GM21515 (cell line): ENCODE data around the gene ERF.

ENCODE experiments used
- ATAC-seq: cut with Tn5 transposase; IDR thresholded peaks from one replicate; pipeline ENCODE4 v1.9.1; 2021; ENCODE audit not compliant: unreplicated experiment

The ERF gene

GRCh38 chr19:42287017-42287826, 32.3 kb upstream of the ERF start:
- no peak for ATAC-seq

DNA sequence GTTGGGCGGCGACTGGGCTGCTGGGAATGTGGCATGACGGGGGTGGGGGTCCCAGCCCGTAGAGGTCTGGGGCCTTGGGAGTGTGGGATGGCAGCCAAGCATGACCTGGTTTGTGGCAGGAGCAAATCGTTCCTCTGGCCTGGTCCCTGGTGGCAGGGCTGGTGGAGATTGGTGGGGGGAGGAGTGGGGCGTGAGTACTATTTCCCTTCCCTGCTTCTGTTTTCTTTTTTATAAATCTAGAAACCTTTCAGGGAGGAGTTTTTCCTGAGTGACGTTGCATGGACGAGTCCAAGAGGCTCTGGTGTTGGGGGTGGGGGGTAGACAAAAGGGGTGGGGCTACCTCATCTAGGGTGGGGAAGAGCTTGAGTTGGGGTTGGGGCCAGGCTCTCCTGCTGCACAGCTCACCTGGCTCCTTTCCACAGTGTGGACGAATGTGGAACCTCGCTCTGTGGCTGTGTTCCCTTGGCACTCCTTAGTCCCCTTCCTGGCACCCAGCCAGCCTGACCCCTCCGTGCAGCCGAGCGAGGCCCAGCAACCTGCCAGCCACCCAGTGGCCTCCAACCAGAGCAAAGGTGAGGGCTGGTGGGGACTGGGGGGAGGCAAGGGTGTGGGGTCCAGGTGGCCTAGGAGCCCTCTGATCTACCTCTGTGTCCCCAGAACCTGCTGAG, 31.6 kb upstream of the ERF start:
- no peak for ATAC-seq

DNA sequence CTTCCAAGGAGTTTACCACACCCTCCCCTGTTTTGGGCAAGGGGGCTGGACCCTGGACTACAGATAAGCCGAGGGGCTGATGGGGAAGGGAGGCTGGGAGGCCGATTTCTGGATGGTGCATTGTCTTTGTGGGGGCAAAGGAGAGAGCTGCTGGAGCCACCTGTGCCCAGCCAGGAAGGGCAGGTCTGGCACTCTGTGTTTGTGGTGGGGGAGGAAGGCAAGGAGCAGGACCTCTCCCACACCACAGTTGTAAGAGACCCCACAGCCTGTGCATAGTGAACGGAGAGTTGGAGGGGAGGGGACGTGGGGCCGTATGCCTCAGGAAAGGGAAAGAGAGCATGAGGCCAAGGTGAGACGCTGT, 31.0 kb upstream of the ERF start:
- no peak for ATAC-seq

- no peak for ATAC-seq
Measured at GRCh38 chr19:42285541-42285941, 30.6 kb upstream of the ERF start.

DNA sequence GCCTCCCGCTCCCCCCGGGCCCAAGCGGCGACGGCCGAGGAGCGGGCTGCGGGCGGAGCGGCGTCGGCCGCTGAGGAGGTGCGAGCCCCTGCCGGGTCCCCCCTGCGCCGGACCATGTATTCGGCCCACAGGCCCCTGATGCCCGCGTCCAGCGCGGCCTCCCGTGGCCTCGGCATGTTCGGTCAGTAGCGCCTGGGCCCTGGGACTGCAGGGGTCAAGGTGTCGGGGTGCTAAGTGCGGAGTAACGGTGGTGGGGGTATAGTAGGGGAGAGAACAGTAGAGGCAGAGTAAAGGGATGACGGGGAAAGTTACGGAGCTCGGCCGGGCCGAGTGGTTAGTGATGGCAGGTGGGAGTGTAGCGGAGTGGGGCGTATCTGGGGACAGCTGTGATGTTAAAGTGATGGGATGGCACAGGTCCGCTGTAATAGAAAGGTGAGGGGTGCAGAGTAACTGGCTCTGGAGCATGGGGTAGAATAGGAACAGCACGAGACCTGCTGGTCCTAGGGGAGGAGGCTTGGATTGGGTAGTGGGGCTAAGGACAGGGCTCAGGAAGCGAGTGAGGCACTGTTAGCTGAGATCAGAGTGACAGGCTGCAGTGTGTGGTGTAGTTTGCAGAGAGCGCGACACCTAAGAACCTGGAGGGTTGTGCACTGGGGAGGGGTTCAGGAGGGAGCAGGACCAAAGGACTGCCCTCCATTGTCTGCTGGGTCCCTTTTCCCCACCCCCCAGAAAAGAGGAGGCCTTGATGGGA, 29.8 kb upstream of the ERF start:
- no peak for ATAC-seq

DNA sequence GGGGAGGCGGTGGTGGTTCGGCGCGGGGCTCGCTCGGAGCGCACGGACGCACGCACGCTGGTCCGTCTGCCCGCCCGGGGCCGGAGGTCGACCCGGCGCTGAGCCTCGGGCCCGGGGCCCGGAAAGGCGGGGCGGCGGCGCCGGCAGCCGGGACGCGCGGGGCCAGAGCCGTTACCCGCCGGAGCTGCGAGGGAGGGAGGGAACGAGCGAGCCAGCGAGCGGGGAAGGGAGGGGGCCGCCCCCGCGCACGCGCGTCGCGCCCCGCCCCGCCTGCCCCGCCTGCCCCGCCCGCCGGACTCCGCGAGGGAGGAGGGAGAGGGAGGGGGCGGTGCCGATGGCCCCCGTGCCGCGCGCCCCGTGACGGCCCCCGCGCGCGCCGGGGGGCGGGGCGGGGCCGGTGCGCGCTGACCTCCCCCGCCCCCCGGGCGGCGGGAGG, 29.2 kb upstream of the ERF start:
- ATAC-seq = peak; percentile 26

DNA sequence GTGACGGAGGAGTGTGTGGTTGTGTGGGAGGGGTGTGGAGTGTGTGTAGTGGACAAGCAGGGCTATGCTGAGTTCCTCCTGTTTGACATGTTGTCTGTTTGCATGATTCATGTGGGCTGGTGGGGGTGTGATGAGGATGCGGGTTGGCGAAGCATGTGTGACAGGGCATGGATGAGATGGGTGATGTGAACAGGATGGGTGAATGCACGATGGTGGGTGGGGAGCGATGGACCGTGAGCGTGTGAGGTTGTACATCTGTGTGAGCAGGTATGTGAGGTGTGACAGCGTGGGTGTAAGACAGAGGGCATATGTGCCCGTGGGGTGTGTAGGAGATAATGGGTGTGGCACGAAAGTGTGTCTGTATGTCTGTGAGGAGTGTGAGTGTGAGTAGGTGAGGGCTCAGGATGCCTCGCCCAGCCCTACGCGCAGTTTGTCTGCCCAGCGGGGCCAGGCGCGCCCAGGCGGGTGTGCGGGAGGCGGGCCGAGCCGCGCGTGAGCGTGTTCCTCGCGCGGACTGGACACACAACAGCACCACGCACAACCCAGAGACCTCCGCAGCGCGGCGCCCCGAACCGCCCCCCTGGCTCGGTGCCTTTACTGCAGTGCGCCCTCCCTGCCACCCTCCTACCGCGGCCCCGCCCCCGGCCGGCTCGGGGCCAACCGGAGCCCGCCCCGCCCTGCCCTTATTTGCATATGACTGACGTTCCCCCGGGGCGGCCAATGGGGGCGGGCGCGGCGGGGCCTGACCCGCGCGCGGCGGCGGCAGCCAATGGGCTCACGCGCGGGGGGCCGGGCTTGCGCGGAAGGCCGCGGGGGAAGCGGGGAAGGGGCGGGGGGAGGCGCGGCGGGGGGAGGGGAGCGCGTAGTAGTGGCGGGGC, 28.5 kb upstream of the ERF start:
- ATAC-seq = peak; percentile 40

DNA sequence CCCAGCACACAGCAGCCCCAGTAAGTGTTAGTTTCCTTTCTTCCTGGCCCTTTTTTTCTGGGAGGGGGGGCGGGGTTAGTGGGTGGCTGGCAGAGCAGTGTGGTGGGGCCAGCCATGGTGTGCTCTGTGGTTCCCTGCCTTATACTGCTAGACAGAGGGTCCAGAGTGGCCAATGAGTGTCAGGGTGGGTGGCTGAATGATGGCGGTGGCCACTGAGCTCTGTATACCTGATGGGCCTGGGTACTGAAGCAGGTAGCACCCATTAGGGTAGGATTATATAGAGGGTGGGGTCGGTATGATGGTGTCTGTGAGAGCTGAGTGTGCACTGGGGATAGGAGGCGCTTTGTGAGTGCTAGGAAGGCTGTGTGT, 27.9 kb upstream of the ERF start:
- ATAC-seq = no peak

DNA sequence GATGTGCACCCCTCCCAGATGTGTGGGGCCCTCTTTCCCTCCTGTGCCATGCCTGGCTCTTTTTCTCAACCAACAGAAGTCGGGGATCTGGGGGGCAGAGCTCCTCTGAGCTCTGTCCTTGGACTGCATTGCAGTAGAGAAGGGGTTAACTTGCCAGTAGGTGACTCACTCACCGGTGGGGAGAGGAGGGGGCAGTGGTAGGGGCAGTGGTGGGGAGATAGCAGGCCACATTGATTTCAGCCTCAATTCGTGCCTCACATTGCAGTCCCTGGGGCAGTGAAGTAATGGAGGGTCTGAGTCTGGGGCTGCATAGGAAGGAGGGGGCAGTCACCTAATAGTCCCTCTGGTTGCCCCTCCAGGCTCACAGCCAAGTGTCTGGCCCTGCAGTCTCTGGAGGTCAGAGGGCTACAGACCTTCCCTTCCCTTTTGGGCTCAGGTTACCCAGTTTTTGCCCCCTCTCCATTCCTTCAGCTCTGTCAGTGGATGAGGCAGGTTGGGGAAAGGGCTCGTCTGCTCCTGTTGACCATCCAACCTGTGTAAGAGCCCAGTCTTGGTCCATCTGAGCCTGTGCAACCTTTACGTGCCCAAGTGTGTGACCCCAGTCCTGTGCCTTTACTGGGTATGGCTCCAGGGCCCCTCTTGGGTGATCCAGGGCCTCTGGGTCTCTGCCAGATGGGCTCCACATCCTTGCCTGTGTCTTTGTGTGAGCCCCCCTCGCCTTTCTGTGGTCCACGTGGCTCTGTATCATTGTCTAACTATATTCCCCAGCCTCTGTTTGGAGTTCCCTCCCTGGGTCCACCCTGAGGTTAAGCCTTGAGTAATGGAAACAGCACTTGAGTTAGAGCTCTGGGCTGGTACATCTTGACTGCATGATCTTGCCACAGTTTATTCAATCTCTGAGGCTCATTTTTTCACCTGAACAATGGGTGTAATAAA, 27.2 kb upstream of the ERF start:
- no peak for ATAC-seq

- ATAC-seq = no peak
Measured at GRCh38 chr19:42281146-42281826, 26.4 kb upstream of the ERF start.

- ATAC-seq = no peak
Measured at GRCh38 chr19:42280815-42281145, 25.9 kb upstream of the ERF start.

DNA sequence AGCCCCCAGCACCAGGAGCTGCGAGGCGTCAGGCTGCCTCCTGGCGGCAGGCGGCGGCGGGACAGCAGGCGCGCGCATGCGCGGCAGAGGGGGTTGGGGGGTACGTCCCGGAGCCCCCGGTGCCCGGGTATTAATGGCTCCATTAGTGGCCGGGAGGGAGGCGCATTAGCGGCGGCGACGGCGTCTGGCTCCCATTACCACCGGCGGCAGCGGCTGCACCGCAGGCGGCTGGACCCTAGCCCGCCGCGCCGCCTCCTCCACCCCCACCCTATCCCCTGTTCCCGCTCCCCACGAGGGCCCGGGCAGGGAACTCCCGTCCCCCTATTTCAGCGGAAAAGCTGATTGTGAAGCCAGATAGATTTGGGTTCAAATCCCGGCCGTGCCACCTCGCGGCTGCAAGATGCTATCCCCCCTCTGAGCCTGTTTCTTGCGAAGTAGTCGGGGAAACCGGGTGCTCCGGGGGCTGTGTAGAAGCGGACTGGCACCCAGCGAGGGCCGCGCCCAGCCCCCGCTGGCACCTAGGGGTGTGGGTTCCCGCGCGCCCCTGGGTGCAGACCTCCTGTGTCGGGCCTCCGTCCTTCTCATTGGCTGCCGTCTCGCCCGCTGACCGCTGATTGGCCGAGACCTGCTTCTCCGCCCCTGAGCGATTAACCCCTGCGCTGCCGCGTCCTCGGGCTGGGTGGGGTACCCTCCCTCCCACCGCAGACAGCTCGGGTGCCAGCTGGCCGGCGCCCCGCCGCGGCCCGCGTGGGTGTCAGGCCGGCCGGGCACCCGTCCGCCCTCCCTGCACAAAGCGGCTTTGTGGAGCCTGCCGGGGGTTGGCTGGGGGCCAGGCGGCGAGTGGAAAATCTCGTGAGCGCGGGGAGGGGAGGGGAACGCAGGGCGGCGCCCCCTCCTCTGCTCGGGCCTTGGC, 25.2 kb upstream of the ERF start:
- ATAC-seq = no peak

GRCh38 chr19:42279155-42279901, 24.4 kb upstream of the ERF start:
- no peak for ATAC-seq

- ATAC-seq = no peak
Measured at GRCh38 chr19:42278452-42279154, 23.7 kb upstream of the ERF start.

DNA sequence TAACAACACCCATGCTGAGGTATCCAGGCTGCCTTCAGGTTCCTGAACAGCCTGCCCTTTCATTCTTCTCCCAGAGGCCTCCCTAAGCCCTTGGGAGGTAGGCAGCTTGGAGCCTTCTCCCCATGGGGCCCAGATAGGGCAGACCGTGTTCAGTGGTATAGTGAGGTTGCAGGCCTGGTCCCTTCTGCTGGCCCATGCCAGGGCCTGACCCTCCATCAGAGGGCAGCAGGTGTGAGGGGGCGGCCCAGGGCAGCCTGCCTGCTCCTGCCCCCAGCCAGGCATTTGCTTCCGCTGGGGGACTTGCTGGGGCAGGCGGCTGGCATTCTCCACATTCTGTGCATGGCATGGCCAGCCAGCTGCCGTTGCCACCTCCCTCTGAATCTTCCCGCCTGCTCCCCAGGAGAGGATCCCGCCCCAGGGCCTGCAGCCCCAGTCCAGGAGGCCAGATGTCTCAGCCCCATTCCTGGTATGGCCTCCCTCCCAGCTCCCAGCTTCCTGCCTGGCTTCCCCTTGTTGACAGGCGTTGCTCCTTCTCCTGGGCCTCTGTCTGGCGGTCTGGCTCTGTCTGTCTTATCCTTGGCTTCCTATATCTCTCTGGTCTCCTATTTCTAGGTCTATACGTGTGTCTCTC, 23.0 kb upstream of the ERF start:
- no peak for ATAC-seq

DNA sequence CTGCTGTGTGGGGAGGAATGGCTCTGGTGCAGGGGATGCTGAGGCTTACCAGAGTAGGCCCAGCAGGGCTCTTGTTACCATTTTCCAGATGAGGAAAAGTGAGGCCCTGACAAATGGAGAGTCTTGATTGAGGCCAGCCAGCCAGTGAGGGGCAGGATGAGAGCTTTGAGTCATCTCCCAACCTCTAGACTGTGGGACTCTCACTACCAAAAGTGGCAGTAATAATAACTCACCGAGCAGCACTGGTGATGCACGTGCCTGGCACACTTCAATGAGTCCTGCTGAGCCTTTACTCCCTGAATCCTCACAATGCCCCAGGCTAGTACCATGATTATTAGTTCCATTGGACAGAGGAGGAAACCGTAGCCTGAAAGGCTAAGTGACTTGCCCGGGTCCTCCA, 21.9 kb upstream of the ERF start:
- no peak for ATAC-seq

- no peak for ATAC-seq
Measured at GRCh38 chr19:42276284-42276683, 21.4 kb upstream of the ERF start.
